DMS153 treated with DMSO at 0.1 percent for 48 hours (cell line): ENCODE results near the gene TECPR2.

Experiments used
- DNase-seq: peaks from one replicate; lab custom pipeline; 2025; ENCODE audit not compliant: unreplicated experiment; lab: John Stamatoyannopoulos, UW

The TECPR2 gene

DNA sequence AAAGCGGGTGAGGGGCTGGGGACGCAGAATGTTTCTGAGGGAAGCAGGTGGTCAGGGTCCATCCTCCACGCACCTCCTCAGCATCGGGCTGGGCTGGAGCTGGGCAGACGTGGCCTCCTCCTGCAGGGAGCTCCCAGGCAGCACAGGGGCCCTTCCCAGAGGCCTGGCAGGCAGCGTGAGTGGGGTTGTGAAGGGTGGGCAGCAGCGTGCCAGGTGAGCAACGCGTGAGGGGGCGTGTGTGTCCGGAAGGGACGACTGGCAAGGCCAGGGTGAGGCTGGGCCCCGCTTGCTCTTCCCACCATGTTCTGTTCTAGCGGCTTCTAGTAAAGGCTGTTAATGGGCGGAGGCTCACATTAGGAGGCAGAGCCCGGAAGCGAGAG is 129.8 kb downstream of the TECPR2 start:
- no peak for DNase-seq

DNA sequence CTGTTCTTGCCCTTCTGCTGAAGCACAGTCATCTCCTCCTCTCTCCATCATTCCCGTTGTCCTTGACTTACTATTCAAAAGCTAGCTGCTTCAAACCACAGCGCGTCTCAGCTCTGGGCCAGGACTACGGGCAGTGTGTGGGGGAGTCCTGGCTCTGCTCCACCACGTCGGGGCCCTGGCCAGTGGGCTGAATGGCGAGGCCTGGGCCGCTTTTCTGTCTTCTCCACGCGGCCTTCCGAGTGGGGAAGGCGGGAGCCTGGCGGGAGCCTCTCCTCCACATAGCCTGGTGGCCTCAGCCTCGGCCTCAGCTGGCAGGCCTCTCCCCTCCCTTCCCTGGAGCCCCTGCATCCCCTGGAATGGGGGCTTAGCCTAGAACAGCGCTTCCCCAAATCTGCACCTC is 130.4 kb downstream of the TECPR2 start:
- DNase-seq, result no peak

DNA sequence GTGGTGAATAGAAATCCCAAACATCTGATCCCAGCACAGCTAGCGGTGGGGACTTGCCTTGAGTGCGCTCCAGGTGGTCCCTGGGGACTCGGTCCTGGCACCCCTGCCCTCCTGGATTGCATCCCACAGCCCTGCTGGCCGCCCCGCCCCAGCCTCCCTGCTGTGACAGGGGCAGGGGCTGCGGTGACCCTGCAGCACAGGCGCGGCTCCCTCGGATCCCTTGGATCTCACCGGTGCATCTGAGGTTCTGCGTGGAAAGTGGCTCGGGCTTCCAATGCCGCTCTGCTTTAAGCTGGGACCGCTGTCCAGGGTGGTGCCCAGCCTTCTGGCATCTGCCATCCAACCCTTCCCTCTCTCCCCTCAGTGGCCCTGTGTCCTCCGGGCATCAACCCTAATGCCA is 130.8 kb downstream of the TECPR2 start:
- no peak for DNase-seq

DNA sequence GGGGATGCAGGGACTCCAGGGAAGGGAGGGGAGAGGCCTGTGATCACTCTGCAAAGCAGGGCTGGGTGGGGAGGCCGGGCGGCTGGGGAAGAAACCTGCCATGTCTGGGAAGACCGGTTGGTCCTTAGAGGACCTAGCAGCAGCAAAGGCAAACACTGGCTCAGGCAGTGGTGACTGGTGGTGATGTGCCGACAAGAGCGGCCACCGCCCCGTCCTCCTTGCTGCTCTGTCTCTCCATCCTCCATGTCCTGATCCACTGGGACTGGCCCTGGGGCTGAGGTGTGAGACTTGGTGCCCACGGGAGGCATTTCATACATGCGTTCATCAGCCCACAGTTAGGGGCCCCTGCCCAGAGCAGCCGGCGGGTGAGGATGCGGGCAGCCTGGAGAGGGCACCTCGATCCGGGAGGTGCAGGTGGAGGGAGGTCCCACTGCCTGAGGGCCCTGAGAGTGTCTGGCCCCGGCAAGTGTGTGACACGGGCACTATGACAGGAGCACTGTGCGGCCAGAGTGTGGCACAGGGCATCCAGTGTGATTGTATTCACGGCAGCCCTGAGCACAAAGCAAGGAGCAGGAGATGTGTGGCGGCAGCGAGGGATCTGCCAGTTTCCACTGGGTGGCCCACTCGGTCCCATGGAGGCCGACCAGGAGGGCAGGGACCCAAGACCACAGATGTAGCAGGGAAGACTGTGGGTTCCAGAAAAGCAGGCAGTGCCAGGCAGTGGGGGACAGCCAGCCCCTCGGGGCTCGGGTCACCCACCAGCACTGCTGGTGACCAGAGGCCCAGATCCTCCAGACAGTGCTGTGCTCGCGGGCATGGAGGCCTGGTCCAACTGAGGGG is 133.0 kb downstream of the TECPR2 start:
- no peak for DNase-seq

DNA sequence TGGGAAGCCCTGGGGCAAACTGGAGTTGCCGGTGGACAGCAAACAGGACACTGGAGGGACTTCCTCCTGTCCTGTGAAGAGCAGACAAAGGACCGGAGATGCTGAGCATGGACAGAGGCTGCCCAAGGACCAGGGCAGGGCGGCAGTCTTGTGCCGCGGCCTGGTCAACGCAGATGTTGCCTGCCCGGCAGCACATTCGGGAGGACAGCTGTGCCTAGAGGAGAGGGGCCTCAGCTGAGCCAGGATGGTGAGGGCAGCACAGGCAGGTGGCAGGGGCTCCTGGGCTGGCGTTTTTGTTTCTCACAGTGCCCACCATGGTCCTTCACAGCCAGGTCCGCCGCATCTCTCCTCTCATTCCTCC is 133.6 kb downstream of the TECPR2 start:
- no peak for DNase-seq

DNA sequence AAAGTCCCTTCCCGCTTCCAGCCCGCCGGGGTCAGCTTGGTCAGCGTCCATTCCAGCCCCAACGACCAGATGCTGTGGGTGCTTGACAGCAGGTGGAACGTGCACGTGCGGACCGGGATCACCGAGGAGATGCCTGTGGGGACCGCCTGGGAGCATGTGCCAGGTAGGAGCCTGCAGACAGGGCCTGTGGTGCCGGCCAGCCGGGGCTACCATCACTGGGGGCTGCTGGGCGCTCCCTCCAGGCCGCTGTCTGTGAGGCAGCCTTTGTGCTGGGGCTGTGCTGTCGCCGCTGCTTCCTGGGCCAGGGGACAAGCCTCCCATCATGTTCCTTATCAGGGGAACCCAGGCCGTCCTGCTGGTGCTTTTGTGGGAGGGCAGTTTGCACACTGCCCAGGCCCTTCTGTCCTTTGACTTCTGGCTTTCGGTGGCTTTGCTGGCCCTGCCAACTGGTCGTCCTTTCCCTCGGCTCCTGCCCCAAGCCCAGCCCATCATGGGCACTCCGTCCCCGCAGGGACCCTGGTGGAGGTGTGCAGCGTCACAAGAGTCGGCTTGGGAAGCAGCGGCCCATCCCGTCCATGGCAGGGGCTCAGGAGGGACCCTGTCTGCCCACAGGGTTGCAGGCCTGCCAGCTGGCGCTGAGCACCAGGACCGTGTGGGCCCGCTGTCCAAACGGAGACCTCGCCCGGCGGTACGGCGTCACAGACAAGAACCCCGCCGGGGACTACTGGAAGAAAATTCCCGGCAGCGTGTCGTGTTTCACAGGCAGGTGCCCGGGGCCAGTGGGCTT is 134.4 kb downstream of the TECPR2 start:
- DNase-seq, result no peak

DNA sequence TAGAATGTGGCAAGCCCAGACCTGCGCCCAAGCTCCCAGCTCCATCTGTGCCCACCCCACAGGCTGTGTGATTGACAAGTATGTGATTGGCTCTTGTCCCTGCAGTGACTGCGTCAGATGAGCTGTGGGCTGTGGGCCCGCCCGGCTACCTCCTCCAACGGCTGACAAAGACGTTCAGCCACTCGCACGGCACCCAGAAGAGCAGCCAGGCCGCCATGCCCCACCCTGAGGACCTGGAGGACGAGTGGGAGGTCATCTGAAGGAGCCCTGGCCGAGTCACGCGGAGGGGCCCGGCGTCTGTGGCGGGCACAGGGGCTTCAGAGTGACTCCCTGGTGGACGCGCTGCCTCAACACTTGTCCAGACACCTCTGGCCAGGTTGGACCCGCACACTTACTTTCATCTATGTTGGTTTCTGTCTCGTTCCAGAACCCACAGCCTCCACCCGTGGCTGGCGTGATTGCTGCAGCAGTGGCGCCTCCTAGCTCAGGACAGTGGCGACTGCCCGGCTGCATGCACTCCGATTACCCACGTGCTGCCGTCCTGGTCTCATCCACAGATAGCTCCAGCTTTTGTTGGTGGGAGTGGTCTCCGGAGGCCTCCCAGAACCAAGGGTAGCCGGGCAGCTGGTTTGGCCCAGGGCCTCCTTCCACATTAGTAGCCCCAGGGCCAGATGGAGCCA is 135.4 kb downstream of the TECPR2 start:
- DNase-seq, result no peak

DNA sequence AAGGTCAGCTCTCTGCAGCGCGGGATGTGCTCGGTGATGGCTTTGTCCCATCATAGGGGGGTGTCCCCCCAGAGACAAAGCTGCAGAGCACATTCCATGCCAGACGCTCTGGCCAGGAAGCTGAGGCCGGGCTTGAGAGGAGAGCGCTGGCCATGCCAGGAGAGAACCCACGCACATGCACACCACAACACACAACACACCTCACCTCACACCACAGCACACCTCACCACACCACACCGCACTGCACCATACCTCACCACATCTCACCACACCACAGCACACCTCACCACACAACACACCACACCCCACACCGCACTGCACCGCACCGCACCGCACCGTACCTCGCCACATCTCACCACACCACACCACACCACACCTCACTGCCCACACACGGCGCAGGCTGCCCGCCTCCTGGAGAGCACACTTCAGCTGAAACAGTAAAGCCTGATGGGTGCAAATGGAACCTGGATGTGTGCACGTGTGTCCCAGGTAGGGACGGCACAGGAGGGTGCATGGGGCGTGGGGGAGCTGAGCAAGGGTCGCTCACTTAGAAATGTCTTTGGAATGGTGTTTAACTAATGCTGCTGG is 136.0 kb downstream of the TECPR2 start:
- no peak for DNase-seq

DNA sequence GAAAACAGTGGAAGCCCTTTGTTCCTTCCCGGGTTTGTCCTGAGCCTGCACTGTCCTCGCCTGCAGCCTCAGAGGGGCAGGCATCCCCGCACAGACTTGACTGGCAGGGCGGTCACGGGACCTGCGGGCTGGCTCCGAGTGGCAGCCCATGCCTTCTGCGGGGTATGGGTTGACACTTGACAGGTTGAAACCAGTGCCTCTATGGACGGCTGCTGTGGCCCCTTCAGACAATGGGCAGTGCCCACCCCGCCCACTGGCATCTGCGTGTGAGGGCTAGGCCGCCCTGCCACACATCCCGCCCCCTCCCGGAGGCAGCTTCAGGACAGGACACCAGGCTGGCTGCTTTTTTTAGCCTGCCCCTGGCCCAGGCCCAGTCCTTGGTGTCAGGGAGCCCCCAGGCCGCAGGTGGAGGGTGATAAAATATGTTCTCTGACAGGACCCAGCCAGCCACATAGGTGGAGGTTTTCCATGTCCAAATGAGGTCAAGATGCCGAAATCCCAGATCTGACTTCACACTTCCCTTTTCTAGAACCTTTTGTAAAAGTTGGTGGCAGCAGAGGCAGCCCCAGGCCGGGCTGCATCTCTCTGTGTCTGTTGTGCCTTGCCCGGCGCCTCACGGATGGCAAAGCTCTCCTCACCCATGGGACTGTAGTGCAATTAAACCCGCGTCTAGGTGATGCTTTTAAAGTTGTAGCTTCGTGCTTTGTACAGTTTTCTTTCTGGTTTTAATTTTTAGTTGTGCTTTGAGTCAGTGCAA is 136.8 kb downstream of the TECPR2 start:
- DNase-seq, result no peak

DNA sequence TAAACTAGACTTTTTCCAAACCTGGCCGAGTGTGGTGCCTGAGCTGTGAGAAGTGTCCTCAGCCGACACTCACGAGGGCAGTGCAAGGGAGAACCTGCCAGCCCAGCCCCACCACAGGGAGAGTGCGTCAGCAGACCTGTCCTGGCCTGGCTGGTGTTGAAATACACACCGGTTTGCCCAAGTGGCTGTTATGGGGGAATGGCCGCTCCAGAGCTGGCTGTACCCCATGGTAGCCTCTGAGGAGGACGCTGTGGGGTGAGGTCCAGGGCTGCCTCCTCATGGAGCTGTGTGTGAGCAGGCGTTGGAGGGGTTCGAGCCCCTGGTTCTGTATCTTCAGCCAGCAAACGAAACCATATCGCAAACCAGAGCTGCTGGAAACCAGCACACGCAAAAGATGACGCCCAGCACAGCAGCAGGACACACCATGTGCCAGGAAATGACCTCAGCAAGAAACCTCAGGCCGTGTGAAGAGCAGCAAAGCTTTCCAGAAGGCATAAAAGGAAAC is 137.5 kb downstream of the TECPR2 start:
- DNase-seq, result no peak

DNA sequence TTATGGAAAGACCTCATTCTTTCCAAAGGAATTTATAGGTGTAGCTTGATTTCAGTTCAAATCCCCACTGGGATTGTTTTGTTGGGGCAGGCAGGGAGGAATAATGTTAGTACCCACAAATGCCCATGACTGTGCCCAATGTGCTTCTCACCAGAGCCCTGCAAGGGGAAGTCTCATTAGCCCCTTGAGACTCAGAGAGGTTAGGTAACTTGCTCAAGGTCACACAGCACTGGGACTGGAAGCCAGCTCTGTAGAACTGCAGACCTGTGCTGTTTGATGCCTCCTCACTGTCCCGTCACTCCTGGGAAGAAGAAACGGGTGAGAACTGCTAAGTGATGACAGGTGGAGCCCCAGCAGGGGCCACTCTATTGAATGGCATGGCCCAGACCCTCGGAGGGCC is 138.0 kb downstream of the TECPR2 start:
- no peak for DNase-seq

DNA sequence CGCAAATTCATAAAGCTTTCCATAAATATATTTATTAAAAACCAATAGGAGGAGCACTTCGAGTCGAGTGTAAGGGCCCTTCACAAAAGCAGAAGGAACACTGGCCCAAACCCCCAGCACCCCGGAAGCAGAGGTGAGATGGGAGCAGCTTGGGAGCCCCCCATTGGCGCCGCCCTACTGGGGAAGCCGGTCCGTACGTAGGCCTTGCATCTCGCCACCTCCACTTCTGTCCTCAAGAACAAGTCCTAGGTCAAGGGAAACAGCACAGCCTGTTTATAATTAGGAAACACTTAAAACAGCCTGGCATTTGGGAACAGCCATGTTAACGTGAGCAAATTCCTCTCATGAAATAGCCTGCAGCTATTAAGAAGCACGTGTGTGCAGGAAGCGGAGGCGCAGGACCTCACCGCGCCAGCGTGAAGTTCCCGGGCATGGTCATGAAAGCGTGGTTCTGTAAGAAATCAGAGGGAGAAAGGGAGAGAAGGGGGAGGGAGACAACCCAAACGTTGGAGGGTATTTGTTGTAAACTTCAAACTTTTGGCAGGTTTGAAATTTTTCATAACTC is 139.1 kb downstream of the TECPR2 start:
- no peak for DNase-seq

DNA sequence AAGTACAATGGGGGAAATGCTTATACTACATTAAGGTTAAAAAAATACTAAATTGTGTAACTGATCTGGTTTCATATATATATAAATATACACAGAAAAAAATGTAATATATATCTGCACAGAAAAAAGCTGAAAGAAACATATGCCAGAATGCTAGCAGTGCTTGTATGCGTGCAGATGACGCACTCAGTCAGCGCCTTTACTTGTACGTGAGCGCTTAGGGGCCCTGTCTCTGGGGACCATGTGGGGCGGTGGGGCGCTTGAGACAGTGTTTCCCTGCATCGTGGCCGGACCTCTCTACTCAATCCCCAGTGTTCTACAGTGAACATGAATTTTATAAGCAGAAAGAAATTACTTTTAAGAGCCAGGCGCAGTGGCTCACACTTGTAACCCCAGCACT is 139.8 kb downstream of the TECPR2 start:
- no peak for DNase-seq

DNA sequence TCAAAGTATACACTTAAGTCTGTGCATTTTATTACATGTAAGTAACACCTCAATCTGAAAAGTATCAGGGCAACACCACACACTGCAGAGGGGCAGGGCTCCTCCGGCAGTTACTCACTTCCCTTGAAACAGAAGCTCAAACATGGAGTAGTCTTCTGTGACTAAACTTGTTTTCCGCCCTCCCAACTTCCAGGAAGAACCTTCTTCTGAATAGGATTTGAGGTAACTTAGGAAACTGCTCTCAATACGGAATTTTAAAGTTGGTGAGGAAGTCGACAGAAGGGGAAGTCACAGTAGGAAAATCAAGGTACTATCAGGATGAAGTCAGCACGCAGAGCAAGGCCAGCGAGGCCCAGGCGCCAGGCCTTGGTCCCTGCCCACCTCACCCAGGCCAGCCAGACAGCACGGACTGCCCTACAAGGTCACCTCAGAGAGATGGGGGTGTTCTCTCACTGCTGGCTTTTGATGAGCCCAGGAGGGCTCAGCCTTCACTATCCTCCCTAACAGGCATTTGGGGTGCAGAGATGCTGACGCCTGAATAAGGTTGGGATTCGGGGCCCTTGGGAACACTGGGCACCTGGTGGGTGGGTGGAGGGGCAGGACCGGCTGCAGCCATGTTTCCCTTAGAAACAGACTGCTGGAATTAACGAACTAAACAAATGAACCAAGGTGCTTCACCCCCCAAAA is 141.0 kb downstream of the TECPR2 start:
- DNase-seq, result no peak

DNA sequence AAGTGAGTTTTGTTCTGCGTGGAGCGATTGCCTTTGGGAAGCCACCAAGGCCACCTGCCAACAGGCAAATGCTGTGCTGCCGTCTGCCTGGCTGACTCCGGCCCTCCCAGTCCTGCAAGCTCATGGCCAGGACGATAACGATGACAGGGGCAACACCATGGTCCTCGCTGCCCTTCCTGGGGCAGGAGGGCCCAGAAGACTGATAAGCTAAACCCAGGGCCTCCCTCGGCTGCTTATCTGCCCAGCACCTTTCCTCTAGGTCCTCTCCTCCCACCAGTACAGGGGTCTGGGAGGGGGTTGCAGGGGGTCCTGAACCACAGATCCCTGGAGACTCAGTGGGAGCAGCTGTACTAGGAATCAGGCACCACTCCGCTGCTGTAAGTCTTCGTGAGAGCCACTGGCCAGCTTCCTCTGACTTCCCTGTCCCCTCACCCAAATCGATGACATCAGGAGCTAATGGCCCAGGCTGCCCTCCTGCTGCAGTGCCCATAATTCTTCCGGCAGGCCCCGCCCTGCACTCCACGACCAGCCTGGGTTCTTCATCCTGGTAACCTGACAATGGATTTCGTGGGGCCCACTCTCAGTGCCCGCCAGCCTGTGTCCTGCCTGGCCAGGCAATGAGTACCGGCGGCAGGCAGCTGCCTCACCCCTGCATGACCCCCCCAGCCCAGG is 141.7 kb downstream of the TECPR2 start:
- no peak for DNase-seq

DNA sequence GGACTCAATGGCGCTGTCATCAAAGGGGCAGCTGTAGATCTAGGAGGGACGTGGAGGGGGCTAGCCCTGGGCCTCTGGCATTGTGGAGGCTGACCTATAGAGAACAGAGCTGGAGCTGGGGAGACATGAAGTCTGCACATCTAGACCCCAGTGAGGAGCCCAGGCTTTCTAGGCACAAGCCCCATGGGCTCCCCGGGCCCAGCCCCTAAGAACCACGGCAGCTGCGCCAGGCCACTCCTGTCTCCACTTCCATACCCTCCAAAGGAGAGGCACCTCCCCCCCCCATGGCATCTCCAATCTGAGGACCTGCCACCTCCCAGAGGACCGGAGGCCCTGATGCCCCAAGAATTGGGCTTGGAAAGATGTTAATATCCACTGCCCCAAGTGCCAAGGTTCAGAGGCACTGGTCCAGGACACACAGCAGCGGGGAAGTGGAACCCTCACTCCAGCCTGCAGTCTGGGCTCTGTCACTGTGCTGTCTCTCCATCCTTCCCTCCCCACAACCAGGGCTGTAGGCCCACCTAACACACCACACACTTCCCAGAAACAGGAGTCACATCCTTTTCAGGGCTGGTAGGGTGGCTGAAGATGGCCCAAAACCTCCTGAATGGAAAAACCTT is 142.4 kb downstream of the TECPR2 start:
- no peak for DNase-seq

DNA sequence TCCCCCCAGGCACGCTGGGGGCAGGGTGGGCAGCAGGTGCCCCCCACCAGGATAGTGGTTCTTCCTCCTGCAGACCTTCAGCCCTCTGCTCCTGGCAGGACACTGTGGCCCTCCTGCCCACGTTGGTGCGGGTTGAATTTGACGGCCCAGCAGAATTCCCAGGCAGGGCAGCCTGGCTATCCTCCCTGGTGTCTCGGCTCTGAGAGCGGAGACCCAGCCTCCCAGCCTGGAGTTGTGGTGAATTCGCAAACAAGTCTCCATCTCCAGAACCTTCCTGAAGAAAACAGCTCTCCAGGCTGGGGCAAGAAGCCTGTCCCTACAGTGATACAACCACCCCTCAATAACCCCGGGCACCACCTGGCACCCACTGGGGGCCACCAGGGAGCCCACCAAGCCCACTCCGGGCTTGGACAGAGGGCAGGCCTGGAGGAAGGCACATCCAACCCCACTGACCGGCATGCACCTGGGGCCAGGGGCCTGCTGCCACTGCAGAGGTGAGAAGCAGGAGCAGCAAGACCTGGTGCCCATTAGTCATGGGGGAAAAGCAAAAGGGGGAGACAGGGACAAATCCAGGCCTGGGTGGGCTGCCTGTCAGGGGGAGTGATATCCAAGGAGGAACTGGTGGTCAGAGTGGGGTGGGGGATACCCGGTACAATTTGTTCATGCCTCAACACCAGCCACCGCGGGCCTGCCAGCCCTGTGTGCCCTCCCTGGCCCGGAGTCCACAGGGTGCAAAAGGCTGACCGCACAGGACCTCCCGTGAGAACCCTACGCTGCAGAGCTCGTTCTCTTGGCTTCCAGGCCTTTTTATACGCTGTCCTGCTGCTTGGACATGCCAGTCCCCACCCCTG is 143.3 kb downstream of the TECPR2 start:
- no peak for DNase-seq

DNA sequence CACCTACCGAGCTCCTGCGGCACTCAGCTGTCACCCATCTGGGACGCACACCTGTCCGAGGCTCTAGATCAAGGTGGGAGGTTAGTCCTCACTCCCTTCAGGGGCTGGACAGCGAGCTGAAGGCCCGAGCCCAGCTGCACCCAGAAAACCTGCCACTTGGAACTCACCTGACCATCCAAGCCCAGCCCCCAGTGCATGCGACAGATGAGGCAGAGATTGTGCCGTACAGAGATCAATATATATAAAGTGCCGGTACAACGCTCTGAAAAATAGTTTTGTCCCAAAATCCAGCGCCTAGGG is 143.8 kb downstream of the TECPR2 start:
- DNase-seq, result no peak
